Thyroid gland (tissue), 4 donors: ENCODE data around the gene RELL2.

Source experiments
- CTCF ChIP-seq, 6 experiments: fragments of 200-600 bp in 3 of 6; fragments of 450-650 bp in 3 of 6; sonication (generic) in 3 of 6; IDR thresholded peaks; one replicate each; pipeline ENCODE4 v1.5.1; 2016 to 2019; ENCODE audit warnings: antibody characterized with exemption in 6 of 6, mild to moderate bottlenecking in 2 of 6, inconsistent platforms in 1 of 6, moderate library complexity in 1 of 6
- POLR2A ChIP-seq, 2 donors: fragments of 450-650 bp; IDR thresholded peaks; one replicate each; pipeline ENCODE4 v1.6.1; 2017; ENCODE audit warnings: antibody characterized with exemption in 2 of 2, mild to moderate bottlenecking in 2 of 2, moderate library complexity in 1 of 2

- TF ChIP-seq CTCF (IDR thresholded peaks at IDR 0.05) (no peak), POLR2A (IDR thresholded peaks at IDR 0.05) (no peak)
Measured at GRCh38 chr5:141680178-141680577, 43.4 kb downstream of the RELL2 start.
